PC-3 (cell line): ENCODE results near the gene ARHGAP42. TPM values are rescaled to one million over a fixed set of nuclear protein-coding genes. Genes with fewer than 3 reads are reported as not detected.

ENCODE experiments used
- ATAC-seq: fragments of 200-7000 bp; cut with Tn5 transposase; 2 replicates; pipeline ENCODE4 v1.9.1; 2020; ENCODE audit warnings: mild to moderate bottlenecking, moderate library complexity
- BruUV-seq: library from RNA; stranded (reverse); fragments of 400-500 nt; replicated peaks from 2 replicates; lab custom pipeline; 2021; lab: Mats Ljungman, UMichigan
- CTCF ChIA-PET: fragments of 300-600 bp; sonication (Branson Sonifier 250); formaldehyde crosslinking; loops from one replicate; lab custom pipeline; 2022; ENCODE audit warnings: antibody characterized with exemption; lab: Charles Lee
- POLR2A ChIA-PET: fragments of 300-600 bp; sonication (Branson Sonifier 250); formaldehyde crosslinking; loops from one replicate; lab custom pipeline; 2022; ENCODE audit warnings: antibody characterized with exemption; ENCODE audit not compliant: unreplicated experiment; lab: Charles Lee
- DNase-seq: peaks from one replicate; pipeline ENCODE4 v3.0.0-alpha.2; 2015
- H2AFZ ChIP-seq: fragments of 300-600 bp; sonication (generic); 2 replicates; pipeline ENCODE4 v1.6.0; 2016; ENCODE audit warnings: antibody characterized with exemption, low read length
- H3F3A ChIP-seq: fragments of 300-600 bp; sonication (generic); one replicate; pipeline ENCODE4 v1.6.0; 2017; ENCODE audit warnings: antibody characterized with exemption, low read length, control low read depth, mild to moderate bottlenecking; ENCODE audit not compliant: unreplicated experiment
- H3K27ac ChIP-seq: fragments of 300-600 bp; sonication (generic); 2 replicates; pipeline ENCODE4 v1.5.1; 2016; ENCODE audit warnings: mild to moderate bottlenecking, low read length
- H3K27me3 ChIP-seq: fragments of 300-600 bp; sonication (generic); 2 replicates; pipeline ENCODE4 v1.6.1; 2016; ENCODE audit warnings: low read length, mixed read lengths
- H3K36me3 ChIP-seq: fragments of 300-600 bp; sonication (generic); 2 replicates; pipeline ENCODE4 v1.6.1; 2016; ENCODE audit warnings: low read depth, mixed run types, low read length, mixed read lengths
- H3K4me1 ChIP-seq: fragments of 300-600 bp; sonication (generic); 2 replicates; pipeline ENCODE4 v1.5.1; 2016; ENCODE audit warnings: low read length; ENCODE audit not compliant: insufficient read depth
- H3K4me2 ChIP-seq: fragments of 300-600 bp; sonication (generic); 2 replicates; pipeline ENCODE4 v1.6.0; 2016; ENCODE audit warnings: low read length
- H3K4me3 ChIP-seq: fragments of 300-600 bp; sonication (generic); 2 replicates; pipeline ENCODE4 v1.5.1; 2016; ENCODE audit warnings: mild to moderate bottlenecking, low read length, mixed read lengths
- H3K79me2 ChIP-seq: fragments of 300-600 bp; sonication (generic); 2 replicates; pipeline ENCODE4 v1.6.1; 2017; ENCODE audit warnings: low read length, mixed read lengths
- H3K9ac ChIP-seq: fragments of 300-600 bp; sonication (generic); 2 replicates; pipeline ENCODE4 v1.6.0; 2016; ENCODE audit warnings: mild to moderate bottlenecking, low read length
- H3K9me2 ChIP-seq: fragments of 300-600 bp; sonication (generic); replicated peaks from 2 replicates; pipeline ENCODE4 v1.6.1; 2016; ENCODE audit warnings: mixed run types, low read length, mixed read lengths
- H3K9me3 ChIP-seq: fragments of 300-600 bp; sonication (generic); 2 replicates; pipeline ENCODE4 v1.6.1; 2016; ENCODE audit warnings: low read length, mixed read lengths
- H4K20me1 ChIP-seq: fragments of 300-600 bp; sonication (generic); 2 replicates; pipeline ENCODE4 v1.6.1; 2016; ENCODE audit warnings: low read length, mixed read lengths
- CTCF ChIP-seq: fragments of 300-600 bp; sonication (generic); conservative IDR thresholded peaks from 2 replicates; pipeline ENCODE4 v1.5.1; 2017; ENCODE audit warnings: antibody characterized with exemption, low read depth, mild to moderate bottlenecking, low read length
- EZH2 ChIP-seq: fragments of 300-600 bp; sonication (generic); IDR thresholded peaks from one replicate; pipeline ENCODE4 v1.6.1; 2017; ENCODE audit warnings: antibody characterized with exemption, mild to moderate bottlenecking, low read length; ENCODE audit not compliant: unreplicated experiment
- EZH2phosphoT487 ChIP-seq: fragments of 300-600 bp; sonication (generic); IDR thresholded peaks from 2 replicates; pipeline ENCODE4 v1.6.1; 2018; ENCODE audit warnings: mild to moderate bottlenecking, antibody characterized with exemption, low read length, borderline replicate concordance
- intact Hi-C: fragments of 100-400 bp; cut with micrococcal nuclease; formaldehyde crosslinking; loops from 2 replicates; pipeline ENCODE4 v1.9.0; 2023
- total RNA-seq: library from RNA; depleted of rRNA; stranded (reverse); fragments of >200 nt; gene quantifications from 2 replicates; pipeline ENCODE4 v1.2.3, GENCODE V29; 2014

Gene ARHGAP42
- total RNA-seq, 1 experiment from 2014 or later, result 12.1 TPM

- ChIA-PET CTCF (no interaction called here), POLR2A (no interaction called here)
- DNase-seq, result no peak
- no peak for ATAC-seq
- no peak for TF ChIP-seq EZH2
- no peak for TF ChIP-seq CTCF
- TF ChIP-seq EZH2phosphoT487, result no peak
- Histone ChIP-seq H3K27me3 (no peaks in the 10 kb centered on the region), H3K36me3 (no peaks in the 10 kb centered on the region), H3F3A (no peaks in the 10 kb centered on the region), H3K9ac (no peak overlapping the region), H3K4me2 (no peak overlapping the region), H2AFZ (no peak overlapping the region), H4K20me1 (no peaks in the 10 kb centered on the region), H3K4me1 (no peaks in the 10 kb centered on the region), H3K27ac (no peak overlapping the region), H3K79me2 (no peaks in the 10 kb centered on the region), H3K4me3 (no peak overlapping the region), H3K9me3 (no peaks in the 10 kb centered on the region), H3K9me2 (no peaks in the 10 kb centered on the region)
- intact Hi-C loops, result no loop called here
- no TSS peak for BruUV-seq
Observed at GRCh38 chr11:100883830-100884229, 196.7 kb downstream of the ARHGAP42 start.

GRCh38 chr11:100887659-100888058 lies 200.6 kb downstream of the ARHGAP42 start:
- Histone ChIP-seq H3F3A (no peaks in the 10 kb centered on the region), H4K20me1 (no peaks in the 10 kb centered on the region), H3K4me2 (no peak overlapping the region), H3K27ac (no peak overlapping the region), H2AFZ (no peak overlapping the region), H3K36me3 (no peaks in the 10 kb centered on the region), H3K9me2 (no peaks in the 10 kb centered on the region), H3K9ac (no peak overlapping the region), H3K4me3 (no peak overlapping the region), H3K79me2 (no peaks in the 10 kb centered on the region), H3K27me3 (no peaks in the 10 kb centered on the region), H3K4me1 (peaks cover 5% of the 10 kb centered on the region), H3K9me3 (no peaks in the 10 kb centered on the region)
- DNase-seq (no peak), ATAC-seq (no peak)
- POLR2A ChIA-PET, result no interaction called here
- no TSS peak for BruUV-seq
- intact Hi-C loops, result no loop called here
- CTCF ChIA-PET, result no interaction called here
- TF ChIP-seq EZH2 (no peak), EZH2phosphoT487 (no peak), CTCF (no peak)

GRCh38 chr11:100888836-100889235 lies 201.7 kb downstream of the ARHGAP42 start:
- TF ChIP-seq EZH2, result no peak
- Histone ChIP-seq H3K4me1 (peaks cover 7% of the 10 kb centered on the region), H3K27me3 (no peaks in the 10 kb centered on the region), H4K20me1 (no peaks in the 10 kb centered on the region), H3K9me3 (no peaks in the 10 kb centered on the region), H3K79me2 (no peaks in the 10 kb centered on the region), H3K9ac (no peak overlapping the region), H3K4me2 (no peak overlapping the region), H3K4me3 (no peak overlapping the region), H3K36me3 (no peaks in the 10 kb centered on the region), H3K27ac (no peak overlapping the region), H2AFZ (no peak overlapping the region), H3F3A (no peaks in the 10 kb centered on the region), H3K9me2 (no peaks in the 10 kb centered on the region)
- ChIA-PET CTCF (no interaction called here), POLR2A (no interaction called here)
- ATAC-seq, result peak; percentile 23; the same call in 1 of the 2 replicates
- BruUV-seq, result no TSS peak
- intact Hi-C loops, result no loop called here
- DNase-seq, result no peak
